Measurements from ENCODE around the gene PCDHA10.
A peak's percentile ranks its signal among the peaks of the same experiment; 100 is the strongest.
"Not testable (repeated sequence)": the region's sequence is repeated elsewhere in the genome, so short reads cannot be mapped to it uniquely, and the experiment has no call there.

The PCDHA10 gene

GRCh38 chr5:140855772-140856674, at the start of gene PCDHA10:
PCDHA10 (plus strand) TSS chr5:140855897; CDS start chr5:140856049, 152 bp downstream.
- peak; percentile 88 for FAIRE-seq

GRCh38 chr5:140806834-140807775, 48.6 kb upstream of the PCDHA10 start, which contains the start of gene PCDHA4:
PCDHA4 (plus strand) TSS chr5:140807068.
- no peak for FAIRE-seq

- FAIRE-seq: not testable (repeated sequence)
Measured at GRCh38 chr5:140808241-140808888, 47.3 kb upstream of the PCDHA10 start.

- no peak for FAIRE-seq
Measured at GRCh38 chr5:140808889-140809291, 46.8 kb upstream of the PCDHA10 start.

- peak; percentile 96 for FAIRE-seq
Measured at GRCh38 chr5:140821375-140822280, 34.1 kb upstream of the PCDHA10 start, which contains the start of gene PCDHA5. PCDHA5 (plus strand) TSS chr5:140821613.

- FAIRE-seq: no peak
Measured at GRCh38 chr5:140822281-140822629, 33.4 kb upstream of the PCDHA10 start.

- not testable (repeated sequence) for FAIRE-seq
Measured at GRCh38 chr5:140822969-140823368, 32.7 kb upstream of the PCDHA10 start.

- no peak for FAIRE-seq
Measured at GRCh38 chr5:140823475-140823874, 32.2 kb upstream of the PCDHA10 start.

- no peak for FAIRE-seq
Measured at GRCh38 chr5:140827704-140828361, 27.9 kb upstream of the PCDHA10 start, which contains the start of gene PCDHA6. PCDHA6 (plus strand) TSS chr5:140827960; CDS start chr5:140828092, 132 bp downstream.

GRCh38 chr5:140828362-140828737, 27.3 kb upstream of the PCDHA10 start:
- FAIRE-seq: no peak

- FAIRE-seq: not testable (repeated sequence)
Measured at GRCh38 chr5:140829511-140830501, 25.9 kb upstream of the PCDHA10 start.

GRCh38 chr5:140833993-140834392, 21.7 kb upstream of the PCDHA10 start, which contains the start of gene PCDHA7:
PCDHA7 (plus strand) TSS chr5:140834269; CDS start chr5:140834384, 115 bp downstream.
- peak; percentile 85 for FAIRE-seq

GRCh38 chr5:140834439-140835008, 21.2 kb upstream of the PCDHA10 start:
- FAIRE-seq: not testable (repeated sequence)

GRCh38 chr5:140835622-140836510, 19.8 kb upstream of the PCDHA10 start:
- FAIRE-seq: no peak

- FAIRE-seq: no peak
Measured at GRCh38 chr5:140840978-140841962, 14.4 kb upstream of the PCDHA10 start, which contains the start of gene PCDHA8. PCDHA8 (plus strand) TSS chr5:140841187; CDS start chr5:140841322, 135 bp downstream.

All from TTC549 (cell line).